GM12892 (cell line): ENCODE data around the gene FCGR2B.
"Not testable (repeated sequence)": the region's sequence is repeated elsewhere in the genome, so short reads cannot be mapped to it uniquely, and the experiment has no call there.

Experiments
- POLR2A ChIP-seq: IDR thresholded peaks from 2 replicates; pipeline ENCODE4 v1.6.1; 2011; ENCODE audit warnings: low read depth, low read length, control low read depth
- TAF1 ChIP-seq: IDR thresholded peaks from 2 replicates; pipeline ENCODE4 v1.6.1; 2011; ENCODE audit warnings: low read depth, mild to moderate bottlenecking, control low read depth, low read length, borderline replicate concordance

DNA sequence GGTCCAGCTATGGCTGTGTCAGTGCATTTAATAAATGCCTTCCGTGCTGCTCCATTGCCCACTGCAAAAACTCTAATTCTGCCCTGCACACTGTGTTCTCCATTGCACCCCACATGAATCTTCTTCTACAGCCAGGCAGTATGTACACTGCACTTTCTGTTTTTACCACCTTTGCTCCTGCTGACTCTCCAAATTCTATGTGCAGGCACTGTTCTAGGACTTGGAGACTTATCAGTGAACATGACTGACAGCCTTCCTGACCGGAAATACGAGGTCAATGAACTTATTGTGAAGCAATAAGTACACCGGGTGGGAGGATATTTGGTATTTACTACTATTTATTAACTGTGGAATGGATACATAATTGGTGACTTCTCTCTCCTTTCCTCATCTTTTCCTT, 1.7 kb downstream of the FCGR2B start:
- TF ChIP-seq TAF1, POLR2A: not testable (repeated sequence)
